Measurements from ENCODE around the gene UBE3B. TPM values are rescaled to one million over a fixed set of nuclear protein-coding genes. Genes with fewer than 3 reads are reported as not detected.

UBE3B gene
- total and polyA plus RNA-seq, 5 donors from 2014 or later: 16.8 to 38.2 (median 22.2) TPM

DNA sequence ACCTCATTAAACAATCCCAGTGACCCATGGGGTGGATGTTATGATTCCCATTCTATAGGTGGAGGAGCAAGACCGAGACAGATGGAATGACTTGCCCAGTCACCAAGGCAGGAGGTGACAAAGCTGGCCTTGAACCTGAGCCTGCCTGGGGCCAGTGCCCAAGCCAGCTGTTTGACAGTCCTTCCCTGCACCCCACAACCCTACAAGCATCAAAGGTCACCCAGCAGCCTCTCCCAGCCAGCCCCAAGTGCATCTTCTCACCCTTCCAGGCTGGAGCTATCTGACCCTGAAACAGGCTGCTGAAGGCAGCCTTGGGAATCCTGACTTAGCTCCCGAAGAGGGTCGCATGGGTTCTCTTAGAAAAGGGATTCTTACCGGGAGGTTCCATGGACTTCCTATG, 75.5 kb downstream of the UBE3B start:
- peak overlapping the region in 1 of 3 donors; percentile 59 for H3K27ac Mint-ChIP-seq
- H3K4me1 Mint-ChIP-seq: peaks cover 0 to 9% (median 0%) of the 10 kb centered on the region in 4 donors
- no peaks in the 10 kb centered on the region for H3K36me3 ChIP-seq (ENCODE audit: control insufficient read depth, insufficient read depth, low read length)
- ATAC-seq (ENCODE audit: low read depth in 2 of 2) (no peak), DNase-seq (no peak)
- H3K9me3 ChIP-seq (ENCODE audit: control insufficient read depth in 2 of 2, low read length in 2 of 2): no peaks in the 10 kb centered on the region
- no peak overlapping the region for H3K4me3 ChIP-seq (ENCODE audit: low read depth, low read length)
- H3K27me3 ChIP-seq (ENCODE audit: control insufficient read depth, insufficient read depth, low read length): no peaks in the 10 kb centered on the region
- H3K36me3 Mint-ChIP-seq: no peaks in the 10 kb centered on the region
- no peak overlapping the region for H3K27ac ChIP-seq (ENCODE audit: insufficient read depth, low read length, poor library complexity, severe bottlenecking)
- H3K9me3 Mint-ChIP-seq: no peaks in the 10 kb centered on the region
- H3K4me3 Mint-ChIP-seq: no peak overlapping the region
- H3K27me3 Mint-ChIP-seq: peaks cover 7% of the 10 kb centered on the region
- H3K4me1 ChIP-seq (ENCODE audit: control insufficient read depth, insufficient read depth, low read length, poor library complexity, severe bottlenecking): no peaks in the 10 kb centered on the region

DNA sequence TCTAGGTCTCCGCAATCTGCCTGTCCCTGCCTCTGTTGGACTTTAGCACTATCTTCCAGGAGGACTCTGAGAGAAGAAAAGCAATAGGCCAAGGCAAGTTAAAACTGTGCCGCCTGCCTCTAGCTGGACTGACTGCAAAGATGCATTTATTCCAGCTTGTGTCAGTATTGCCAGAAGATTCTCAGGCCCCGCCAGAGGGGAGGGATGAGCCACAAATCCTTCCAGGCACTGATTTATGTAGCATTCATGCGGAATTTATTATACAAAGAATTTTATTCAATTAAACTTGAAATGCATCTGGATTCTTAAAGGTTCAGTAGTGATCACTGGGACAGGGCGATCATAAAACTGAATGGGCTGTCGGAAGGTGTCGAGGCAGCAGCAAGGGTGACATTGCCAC, 76.0 kb downstream of the UBE3B start:
- Histone ChIP-seq H3K9me3 (ENCODE audit: control insufficient read depth in 2 of 2, low read length in 2 of 2) (no peaks in the 10 kb centered on the region), H3K4me3 (ENCODE audit: low read depth, low read length) (no peak overlapping the region), H3K36me3 (ENCODE audit: control insufficient read depth, insufficient read depth, low read length) (no peaks in the 10 kb centered on the region), H3K27me3 (ENCODE audit: control insufficient read depth, insufficient read depth, low read length) (no peaks in the 10 kb centered on the region), H3K4me1 (ENCODE audit: control insufficient read depth, insufficient read depth, low read length, poor library complexity, severe bottlenecking) (no peaks in the 10 kb centered on the region), H3K27ac (ENCODE audit: insufficient read depth, low read length, poor library complexity, severe bottlenecking) (no peak overlapping the region)
- DNase-seq (no peak), ATAC-seq (ENCODE audit: low read depth in 2 of 2) (no peak)
- Mint-ChIP-seq H3K27ac (no peak overlapping the region), H3K27me3 (peaks cover 2% of the 10 kb centered on the region), H3K4me1 (peaks cover 0 to 9% (median 0%) of the 10 kb centered on the region in 4 donors), H3K36me3 (no peaks in the 10 kb centered on the region), H3K9me3 (no peaks in the 10 kb centered on the region), H3K4me3 (no peak overlapping the region)

DNA sequence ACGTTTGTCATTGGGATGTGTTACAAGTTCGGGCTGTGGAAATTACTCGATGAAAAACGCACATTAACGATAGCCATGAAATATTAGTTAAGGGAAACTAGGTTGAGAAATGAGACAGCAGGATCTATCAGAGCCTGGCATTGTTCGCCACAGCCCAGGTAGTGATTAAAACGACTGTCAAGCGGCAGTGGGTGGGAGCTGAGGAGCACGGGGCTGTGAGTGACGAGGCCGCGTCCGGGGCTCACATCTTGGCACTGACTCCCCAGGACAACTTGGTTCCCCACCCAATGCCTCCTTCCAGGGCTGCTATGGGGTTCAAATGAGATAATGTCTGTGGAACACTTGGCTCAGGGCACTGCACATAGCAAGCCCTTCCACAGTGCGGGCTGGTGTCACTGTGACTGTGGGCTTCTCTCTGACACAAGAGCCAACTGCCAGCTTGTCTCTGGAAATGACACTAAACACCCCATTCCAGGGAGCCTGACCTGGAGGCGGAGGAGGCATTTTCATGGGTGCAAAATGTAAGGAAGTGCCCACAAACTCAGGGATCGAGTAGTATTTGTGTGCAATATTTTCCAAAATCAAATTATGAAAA, 76.6 kb downstream of the UBE3B start:
- H3K4me3 Mint-ChIP-seq: no peak overlapping the region
- H3K9me3 Mint-ChIP-seq: no peaks in the 10 kb centered on the region
- Histone ChIP-seq H3K4me3 (ENCODE audit: low read depth, low read length) (no peak overlapping the region), H3K9me3 (ENCODE audit: control insufficient read depth in 2 of 2, low read length in 2 of 2) (no peaks in the 10 kb centered on the region), H3K27me3 (ENCODE audit: control insufficient read depth, insufficient read depth, low read length) (no peaks in the 10 kb centered on the region), H3K4me1 (ENCODE audit: control insufficient read depth, insufficient read depth, low read length, poor library complexity, severe bottlenecking) (no peaks in the 10 kb centered on the region), H3K36me3 (ENCODE audit: control insufficient read depth, insufficient read depth, low read length) (no peaks in the 10 kb centered on the region), H3K27ac (ENCODE audit: insufficient read depth, low read length, poor library complexity, severe bottlenecking) (no peak overlapping the region)
- H3K4me1 Mint-ChIP-seq: peaks cover 0 to 7% (median 0%) of the 10 kb centered on the region in 4 donors
- no peak for ATAC-seq (ENCODE audit: low read depth in 2 of 2)
- H3K27ac Mint-ChIP-seq: no peak overlapping the region
- no peaks in the 10 kb centered on the region for H3K27me3 Mint-ChIP-seq
- no peaks in the 10 kb centered on the region for H3K36me3 Mint-ChIP-seq
- no peak for DNase-seq

DNA sequence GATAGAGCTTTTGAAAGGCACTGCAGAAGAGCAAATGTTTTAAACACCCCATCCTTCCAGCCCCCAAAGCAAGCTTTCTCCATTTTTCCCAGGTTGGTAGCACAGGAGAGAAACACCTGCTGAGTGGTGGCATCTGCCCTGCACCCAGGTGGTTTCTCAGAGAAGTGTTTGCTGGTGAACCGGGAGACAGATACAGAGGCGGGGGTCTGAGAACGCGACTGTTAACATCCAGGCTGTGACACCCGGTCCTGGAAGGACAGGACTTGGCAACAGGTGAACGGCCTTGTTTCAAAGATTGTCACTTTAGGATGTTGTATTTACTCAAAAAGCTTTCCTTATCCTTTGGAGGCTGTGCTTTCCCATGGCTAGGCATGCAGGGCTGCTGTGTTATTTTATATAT, 77.3 kb downstream of the UBE3B start:
- Histone ChIP-seq H3K27me3 (ENCODE audit: control insufficient read depth, insufficient read depth, low read length) (no peaks in the 10 kb centered on the region), H3K36me3 (ENCODE audit: control insufficient read depth, insufficient read depth, low read length) (no peaks in the 10 kb centered on the region), H3K27ac (ENCODE audit: insufficient read depth, low read length, poor library complexity, severe bottlenecking) (no peak overlapping the region), H3K4me1 (ENCODE audit: control insufficient read depth, insufficient read depth, low read length, poor library complexity, severe bottlenecking) (no peaks in the 10 kb centered on the region), H3K9me3 (ENCODE audit: control insufficient read depth in 2 of 2, low read length in 2 of 2) (no peaks in the 10 kb centered on the region), H3K4me3 (ENCODE audit: low read depth, low read length) (no peak overlapping the region)
- H3K4me3 Mint-ChIP-seq: no peak overlapping the region
- ATAC-seq (ENCODE audit: low read depth in 2 of 2): no peak
- H3K27me3 Mint-ChIP-seq: no peaks in the 10 kb centered on the region
- no peak overlapping the region for H3K27ac Mint-ChIP-seq
- H3K36me3 Mint-ChIP-seq: no peaks in the 10 kb centered on the region
- no peaks in the 10 kb centered on the region for H3K9me3 Mint-ChIP-seq
- no peak for DNase-seq
- peaks cover 0 to 4% (median 0%) of the 10 kb centered on the region in 4 donors for H3K4me1 Mint-ChIP-seq

DNA sequence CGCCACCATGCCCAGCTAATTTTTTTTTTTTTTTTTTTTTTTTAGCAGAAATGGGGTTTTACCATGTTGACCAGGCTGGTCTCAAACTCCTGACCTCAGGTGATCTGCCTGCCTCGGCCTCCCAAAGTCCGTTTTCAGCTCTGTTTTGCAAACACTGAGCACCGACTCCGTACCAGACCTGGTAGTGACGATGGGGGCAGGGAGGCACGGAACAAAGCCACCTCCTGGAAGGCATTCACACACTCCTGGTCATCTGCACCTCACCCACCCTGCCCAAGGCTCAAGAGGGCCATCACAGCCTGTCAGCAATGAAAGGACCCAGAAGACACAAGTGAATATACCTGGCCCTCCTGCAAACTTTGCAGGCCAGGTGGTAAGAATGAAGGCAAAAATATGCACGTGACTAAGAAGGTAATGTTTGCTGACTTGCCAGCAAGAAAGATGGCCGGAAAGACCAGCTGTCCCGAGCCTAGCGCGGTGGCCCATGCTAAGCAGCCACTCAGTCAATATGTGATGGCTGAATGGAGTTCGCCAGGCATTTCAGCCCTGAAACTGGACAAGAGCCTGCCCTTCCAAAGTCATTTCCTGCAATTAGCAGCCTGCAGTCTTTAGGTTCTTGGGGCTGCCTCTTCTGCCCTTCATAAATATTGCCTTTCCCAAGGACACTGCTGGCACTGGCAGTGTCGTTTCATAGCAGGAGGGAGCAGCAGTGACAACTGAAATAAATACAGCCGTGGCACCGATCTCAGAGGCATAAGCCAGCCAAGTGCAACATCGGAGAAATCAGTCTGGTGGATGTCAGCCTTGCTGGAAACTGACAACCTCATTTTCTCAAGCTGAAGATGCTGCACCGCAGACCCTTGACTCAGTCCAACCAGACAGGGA, 78.2 kb downstream of the UBE3B start:
- no peak for DNase-seq
- no peaks in the 10 kb centered on the region for H3K27me3 Mint-ChIP-seq
- H3K36me3 ChIP-seq (ENCODE audit: control insufficient read depth, insufficient read depth, low read length): no peaks in the 10 kb centered on the region
- H3K4me1 ChIP-seq (ENCODE audit: control insufficient read depth, insufficient read depth, low read length, poor library complexity, severe bottlenecking): no peaks in the 10 kb centered on the region
- no peaks in the 10 kb centered on the region for H3K27me3 ChIP-seq (ENCODE audit: control insufficient read depth, insufficient read depth, low read length)
- no peaks in the 10 kb centered on the region for H3K36me3 Mint-ChIP-seq
- ATAC-seq (ENCODE audit: low read depth in 2 of 2): no peak
- no peak overlapping the region for H3K4me3 Mint-ChIP-seq
- H3K4me1 Mint-ChIP-seq: peaks cover 0 to 2% (median 0%) of the 10 kb centered on the region in 4 donors
- no peaks in the 10 kb centered on the region for H3K9me3 ChIP-seq (ENCODE audit: control insufficient read depth in 2 of 2, low read length in 2 of 2)
- H3K4me3 ChIP-seq (ENCODE audit: low read depth, low read length): no peak overlapping the region
- no peaks in the 10 kb centered on the region for H3K9me3 Mint-ChIP-seq
- no peak overlapping the region for H3K27ac Mint-ChIP-seq
- H3K27ac ChIP-seq (ENCODE audit: insufficient read depth, low read length, poor library complexity, severe bottlenecking): no peak overlapping the region

DNA sequence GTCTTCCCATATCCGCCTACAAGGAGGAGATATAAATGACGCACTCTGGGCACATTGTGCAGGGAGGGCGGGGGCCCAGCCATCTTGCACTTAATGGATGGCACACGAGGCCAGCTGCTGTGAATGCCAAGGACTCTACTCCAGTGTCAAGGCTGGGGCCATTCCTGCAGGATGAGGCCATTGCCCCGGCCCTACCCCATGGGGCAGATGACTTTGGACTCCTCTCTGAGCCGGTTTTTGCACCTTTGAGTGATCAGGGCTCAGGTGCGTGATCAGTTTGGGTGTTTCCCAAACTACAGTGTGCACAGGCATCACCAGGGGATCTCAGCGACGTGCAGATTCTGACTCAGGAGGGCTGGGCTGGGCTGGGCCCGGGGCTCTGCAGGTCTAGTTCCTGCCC, 79.8 kb downstream of the UBE3B start:
- no peaks in the 10 kb centered on the region for H3K27me3 Mint-ChIP-seq
- Histone ChIP-seq H3K4me1 (ENCODE audit: control insufficient read depth, insufficient read depth, low read length, poor library complexity, severe bottlenecking) (no peaks in the 10 kb centered on the region), H3K27me3 (ENCODE audit: control insufficient read depth, insufficient read depth, low read length) (no peaks in the 10 kb centered on the region), H3K4me3 (ENCODE audit: low read depth, low read length) (no peak overlapping the region), H3K36me3 (ENCODE audit: control insufficient read depth, insufficient read depth, low read length) (peaks cover 6% of the 10 kb centered on the region), H3K9me3 (ENCODE audit: control insufficient read depth in 2 of 2, low read length in 2 of 2) (peaks cover under 1 to 3% of the 10 kb centered on the region in 2 experiments), H3K27ac (ENCODE audit: insufficient read depth, low read length, poor library complexity, severe bottlenecking) (no peak overlapping the region)
- H3K9me3 Mint-ChIP-seq: peaks cover 0 to 3% (median 0%) of the 10 kb centered on the region in 7 donors
- ATAC-seq (ENCODE audit: low read depth in 2 of 2): no peak
- H3K4me1 Mint-ChIP-seq: peaks cover 0 to 2% (median 0%) of the 10 kb centered on the region in 4 donors
- H3K4me3 Mint-ChIP-seq: no peak overlapping the region
- DNase-seq: no peak
- H3K27ac Mint-ChIP-seq: no peak overlapping the region
- peaks cover 6% of the 10 kb centered on the region for H3K36me3 Mint-ChIP-seq

DNA sequence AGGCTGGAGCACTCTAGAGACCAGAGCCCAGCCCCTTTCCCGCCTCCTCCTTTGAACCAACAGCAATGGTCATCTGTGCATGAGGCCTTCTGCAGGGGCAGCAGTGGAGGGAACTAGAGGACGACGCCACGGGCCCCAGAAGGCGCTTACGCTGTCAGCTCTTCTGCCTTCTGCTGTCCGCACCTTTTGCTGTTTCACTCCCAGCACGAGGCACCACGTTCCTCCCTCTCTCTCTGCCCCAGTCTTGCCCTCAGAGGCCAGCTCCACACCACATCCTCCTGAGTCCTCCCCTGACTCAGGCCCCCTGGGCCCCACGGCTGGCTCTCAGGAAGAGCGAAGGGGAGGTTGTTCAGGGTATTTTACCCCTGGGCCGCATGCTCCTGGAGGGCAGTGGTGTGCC, 80.4 kb downstream of the UBE3B start:
- Mint-ChIP-seq H3K9me3 (peaks cover 0 to 4% (median 0%) of the 10 kb centered on the region in 7 donors), H3K4me3 (no peak overlapping the region), H3K27ac (no peak overlapping the region), H3K27me3 (no peaks in the 10 kb centered on the region), H3K36me3 (peaks cover 12% of the 10 kb centered on the region), H3K4me1 (no peaks in the 10 kb centered on the region)
- peaks cover 5 to 9% of the 10 kb centered on the region in 2 experiments for H3K9me3 ChIP-seq (ENCODE audit: control insufficient read depth in 2 of 2, low read length in 2 of 2)
- DNase-seq (no peak), ATAC-seq (ENCODE audit: low read depth in 2 of 2) (no peak)
- H3K27me3 ChIP-seq (ENCODE audit: control insufficient read depth, insufficient read depth, low read length): no peaks in the 10 kb centered on the region
- peaks cover 6% of the 10 kb centered on the region for H3K36me3 ChIP-seq (ENCODE audit: control insufficient read depth, insufficient read depth, low read length)
- H3K27ac ChIP-seq (ENCODE audit: insufficient read depth, low read length, poor library complexity, severe bottlenecking): no peak overlapping the region
- no peaks in the 10 kb centered on the region for H3K4me1 ChIP-seq (ENCODE audit: control insufficient read depth, insufficient read depth, low read length, poor library complexity, severe bottlenecking)
- no peak overlapping the region for H3K4me3 ChIP-seq (ENCODE audit: low read depth, low read length)
